Fibroblast of villous mesenchyme (primary cell): Measurements from ENCODE around the gene TUFM. TPM values are rescaled to one million over a fixed set of nuclear protein-coding genes. Genes with fewer than 3 reads are reported as not detected.

Experiments used
- DNase-seq: peaks from one replicate; pipeline ENCODE4 v3.0.0-alpha.2; 2010; ENCODE audit warnings: low read depth
- H3K4me3 ChIP-seq: 2 replicates; pipeline ENCODE4 v1.5.1; 2011; ENCODE audit warnings: low read depth, mild to moderate bottlenecking, low read length
- CTCF ChIP-seq: IDR thresholded peaks from 2 replicates; pipeline ENCODE4 v1.5.1; 2012; ENCODE audit warnings: low read depth, mild to moderate bottlenecking, low read length; ENCODE audit not compliant: insufficient read depth
- total RNA-seq: library from RNA; depleted of rRNA; stranded (reverse); fragments of >200 nt; gene quantifications from 2 replicates; pipeline ENCODE4 v1.2.3, GENCODE V29; 2012

The TUFM gene
- total RNA-seq, 1 donor = 94.6 TPM

- no peak for DNase-seq
- H3K4me3 ChIP-seq = no peak overlapping the region
- no peak for TF ChIP-seq CTCF
These were observed 11.8 kb downstream of the TUFM start for GRCh38 chr16:28834349-28834748.

GRCh38 chr16:28830531-28830930 lies 15.6 kb downstream of the TUFM start:
- no peak for DNase-seq
- no peak overlapping the region for H3K4me3 ChIP-seq
- TF ChIP-seq CTCF = no peak

GRCh38 chr16:28829747-28830146 lies 16.4 kb downstream of the TUFM start:
- DNase-seq = no peak
- TF ChIP-seq CTCF = no peak
- H3K4me3 ChIP-seq = no peak overlapping the region

- no peak overlapping the region for H3K4me3 ChIP-seq
- no peak for DNase-seq
- peak; percentile 4 for TF ChIP-seq CTCF
These were observed 20.0 kb downstream of the TUFM start for GRCh38 chr16:28826141-28826540.

GRCh38 chr16:28824717-28824973 lies 21.5 kb downstream of the TUFM start:
- no peak for DNase-seq
- H3K4me3 ChIP-seq = peak overlapping the region; percentile 91
- TF ChIP-seq CTCF = no peak

- H3K4me3 ChIP-seq = peak overlapping the region; percentile 91
- peak; percentile 99 for DNase-seq
- TF ChIP-seq CTCF = peak; percentile 19
These were observed 22.1 kb downstream of the TUFM start for GRCh38 chr16:28823873-28824716.
